RKO (cell line): ENCODE measurements around the gene FNDC5.
A peak's percentile ranks its signal among the peaks of the same experiment; 100 is the strongest.
"Not testable (repeated sequence)": the region's sequence is repeated elsewhere in the genome, so short reads cannot be mapped to it uniquely, and the experiment has no call there.

Source experiments
- DNase-seq: peaks from one replicate; pipeline ENCODE4 v3.0.0-alpha.2; 2016; ENCODE audit warnings: low spot score

Gene FNDC5

DNA sequence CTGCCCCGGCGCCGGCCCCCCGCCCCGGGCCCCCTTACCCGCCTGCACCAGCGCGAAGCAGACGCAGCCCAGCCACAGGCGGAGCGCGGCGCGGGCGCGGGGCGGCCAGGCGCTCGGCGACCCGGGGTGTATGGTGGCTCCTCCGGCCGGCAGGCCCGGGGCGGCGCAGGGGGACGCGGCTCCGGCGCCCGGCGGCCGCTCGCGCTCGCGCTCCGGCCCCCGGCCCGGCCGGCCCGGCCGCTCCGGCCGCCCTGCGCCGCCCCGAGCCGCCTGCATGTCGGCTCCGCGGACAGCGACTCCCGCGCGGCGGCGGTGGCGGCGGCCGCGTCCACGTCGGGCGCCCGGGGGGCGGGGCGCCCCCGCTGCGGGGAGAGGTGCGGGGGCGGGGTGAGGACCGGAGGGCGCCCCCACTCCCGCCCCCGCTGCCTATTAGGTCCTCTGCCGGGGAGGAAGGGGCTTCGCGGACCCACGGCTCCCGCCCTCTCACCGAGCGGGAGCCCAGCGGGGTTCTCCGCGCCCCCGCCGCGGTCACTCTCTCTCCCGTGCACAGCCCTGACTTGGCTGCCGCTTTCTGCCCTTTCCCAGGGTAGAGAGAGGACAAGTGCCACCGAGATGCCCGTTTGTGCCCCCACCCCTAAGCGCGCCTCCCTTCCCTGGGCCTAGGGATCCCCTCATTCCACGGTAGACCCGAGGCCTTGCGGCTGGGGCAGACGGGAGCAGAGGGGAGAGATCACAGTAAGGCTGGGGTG, at the start of gene FNDC5:
Gene FNDC5 (minus strand): TSS at position 298 of the 749 bp plus-strand sequence.
- DNase-seq = no peak

DNA sequence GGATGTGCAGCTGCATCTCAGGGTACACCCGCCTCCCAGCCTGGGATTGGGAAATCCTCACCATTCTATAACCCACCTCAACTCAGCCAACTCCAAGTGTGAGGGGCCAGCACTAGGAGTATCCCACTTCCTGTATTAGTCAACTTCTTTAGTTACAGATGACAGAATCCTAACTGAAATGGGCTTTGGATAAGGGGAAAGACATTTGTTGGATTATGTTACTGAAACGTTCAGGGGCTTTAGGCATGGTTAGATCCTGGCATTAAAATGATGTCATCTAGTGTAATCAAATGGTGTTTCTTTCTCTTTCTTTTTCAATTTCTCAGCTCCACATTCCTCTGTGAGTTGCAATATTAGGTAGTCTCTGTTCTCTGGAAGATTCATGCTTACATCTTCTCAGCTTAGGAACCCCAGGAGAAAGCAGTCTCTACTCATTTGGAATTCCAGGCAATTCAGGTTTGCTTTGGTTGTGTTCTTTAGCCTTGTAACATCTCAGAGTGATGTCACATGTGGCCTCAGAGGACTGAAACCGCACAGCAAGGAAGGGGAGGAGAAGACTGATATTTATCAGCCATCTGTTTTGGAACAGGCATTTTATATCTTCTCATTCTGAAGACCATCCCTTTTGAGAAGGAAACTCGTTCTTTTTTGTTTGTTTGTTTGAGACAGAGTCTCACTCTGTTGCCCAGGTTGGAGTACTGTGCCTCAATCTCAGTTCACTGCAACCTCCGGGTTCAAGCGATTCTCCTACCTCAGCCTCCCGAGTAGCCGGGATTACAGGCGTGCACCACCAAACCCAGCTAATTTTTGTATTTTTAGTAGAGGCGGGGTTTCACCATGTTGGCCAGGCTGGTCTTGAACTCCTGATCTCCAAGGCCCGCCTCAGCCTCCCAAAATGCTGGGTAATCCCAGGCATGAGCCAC, 49.4 kb upstream of the FNDC5 start:
- no peak for DNase-seq

DNA sequence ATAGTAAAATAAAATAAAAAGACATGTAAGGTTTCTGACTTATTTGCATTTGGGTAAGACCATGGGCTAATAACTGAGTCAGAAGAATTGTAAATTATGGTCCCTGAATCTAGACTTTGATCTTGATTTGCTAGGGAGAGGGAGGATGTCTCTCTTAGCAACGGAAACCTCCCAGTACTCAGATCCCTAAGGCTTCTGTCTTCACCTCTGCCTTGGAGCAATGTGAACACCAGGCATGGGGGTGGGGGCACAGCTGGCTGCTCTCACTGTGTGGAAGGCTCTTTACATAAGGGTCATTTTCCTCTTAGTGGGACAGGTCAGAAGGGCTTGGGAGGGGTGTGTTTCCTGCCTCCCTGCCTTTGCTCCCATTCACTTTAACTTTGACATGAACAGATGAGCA, 47.5 kb upstream of the FNDC5 start:
- no peak for DNase-seq

DNA sequence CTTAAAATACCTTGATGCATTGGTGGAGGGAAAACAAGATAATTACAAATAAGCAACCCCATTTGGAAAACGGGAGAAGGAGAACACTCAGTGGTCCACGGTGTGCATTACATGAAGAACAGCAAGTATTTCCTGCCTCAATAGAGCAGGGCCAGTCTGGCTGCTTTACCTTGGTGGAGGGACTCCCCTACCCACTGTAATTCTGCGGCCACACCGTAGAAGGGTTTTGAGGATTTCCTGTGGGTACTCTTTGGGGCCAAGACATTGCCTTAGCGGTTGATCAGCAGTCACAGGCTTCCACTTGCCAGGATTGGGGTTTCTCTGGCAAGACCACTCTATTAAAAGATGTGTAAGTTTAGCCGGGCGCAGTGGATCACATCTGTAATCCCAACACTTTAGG, 46.8 kb upstream of the FNDC5 start:
- no peak for DNase-seq

DNA sequence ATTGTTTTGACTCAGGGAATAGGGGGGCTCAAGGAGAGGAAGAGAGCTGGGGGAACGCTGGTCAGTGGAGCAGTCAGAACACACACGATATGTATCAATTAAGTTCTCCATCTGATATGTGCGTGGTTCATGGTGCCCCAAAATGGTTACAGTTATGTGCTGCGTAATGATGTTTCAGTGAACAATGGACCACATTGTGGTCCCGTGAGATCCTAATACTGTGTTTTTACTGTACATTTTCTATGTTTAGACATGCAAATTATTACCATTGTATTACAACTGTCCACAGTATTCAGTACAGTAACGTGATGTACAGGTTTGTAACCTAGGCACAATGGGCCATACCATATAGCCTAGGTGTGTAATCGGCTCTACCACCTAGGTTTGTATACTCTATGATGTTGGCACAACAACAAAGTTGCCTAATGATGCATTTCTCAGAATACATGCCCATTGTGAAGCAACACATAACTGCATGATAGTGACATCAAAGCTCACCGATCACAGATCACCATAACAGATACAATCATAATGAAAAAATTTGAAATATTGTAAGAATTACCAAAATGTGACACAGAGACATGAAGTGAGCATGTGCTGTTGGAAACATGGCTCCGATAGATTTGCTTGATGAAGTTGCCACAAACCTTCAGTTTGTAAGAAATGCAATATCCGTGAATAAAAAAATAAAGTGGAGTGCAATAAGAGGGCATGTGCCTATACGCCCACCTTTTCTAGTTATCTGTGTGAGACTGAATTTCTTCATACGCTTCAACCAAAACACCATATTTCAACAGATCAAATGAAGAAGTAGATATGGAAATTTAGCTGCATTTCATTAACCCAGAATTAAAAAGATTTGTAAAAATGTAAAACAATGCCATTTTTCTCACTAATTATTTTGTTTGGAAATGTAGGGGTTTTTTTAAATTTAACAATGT, 45.3 kb upstream of the FNDC5 start:
- no peak for DNase-seq

DNA sequence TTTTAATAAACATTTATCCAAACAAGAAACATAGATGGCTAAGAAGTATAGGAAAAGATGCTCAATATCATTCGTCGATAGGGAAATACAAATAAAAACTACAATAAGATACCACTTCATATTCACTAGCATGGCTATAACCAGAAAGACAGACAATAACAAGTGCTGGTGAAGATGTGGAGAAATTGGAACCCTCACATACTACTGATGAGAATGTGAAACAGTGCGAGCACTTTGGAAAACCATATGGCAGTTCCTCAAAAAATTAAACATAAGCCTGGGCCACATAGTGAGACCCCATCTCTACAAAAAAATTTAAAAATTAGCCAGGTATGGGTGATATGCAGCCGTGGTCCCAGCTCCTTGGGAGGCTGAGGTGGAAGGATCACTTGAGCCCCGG, 39.6 kb upstream of the FNDC5 start:
- no peak for DNase-seq

DNA sequence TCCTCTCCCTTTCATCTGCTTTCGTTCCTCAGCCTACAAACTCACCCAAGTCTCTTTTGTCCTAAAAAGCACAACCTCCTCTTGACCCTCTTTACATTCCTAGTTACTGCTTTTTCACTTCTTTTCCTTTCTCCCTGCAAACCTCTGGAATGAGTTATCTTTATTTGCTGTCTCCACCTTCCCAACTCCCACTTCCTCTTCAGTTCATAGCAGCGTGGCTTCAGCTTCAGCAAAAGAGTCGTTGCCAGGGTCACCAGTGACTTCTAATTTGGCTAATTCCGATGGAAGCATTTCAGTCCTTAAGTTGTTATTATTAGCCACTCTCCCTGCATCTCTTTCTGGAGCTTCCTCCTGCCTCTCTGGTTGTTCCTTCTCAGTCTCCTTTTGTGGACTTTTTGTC, 36.7 kb upstream of the FNDC5 start:
- no peak for DNase-seq

DNA sequence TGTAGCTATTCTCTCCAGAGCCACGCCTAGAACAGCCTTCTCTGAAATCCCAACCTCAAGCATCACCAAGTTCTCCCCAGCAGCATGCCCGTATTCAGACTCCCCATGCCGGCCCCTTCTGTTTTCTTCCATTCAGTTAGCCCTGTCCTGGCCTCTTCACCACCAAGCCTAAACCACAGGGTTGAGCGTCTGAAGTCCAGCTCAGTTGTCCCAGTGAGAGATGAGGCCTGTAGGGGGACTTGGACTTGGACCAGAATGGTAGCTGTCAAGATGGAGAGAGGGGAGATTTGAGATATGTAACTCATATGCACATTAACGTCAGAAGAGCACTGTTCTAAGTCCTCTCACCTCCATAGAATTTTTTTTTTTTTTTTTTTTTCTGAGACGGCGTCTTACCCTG, 35.9 kb upstream of the FNDC5 start:
- DNase-seq = no peak

DNA sequence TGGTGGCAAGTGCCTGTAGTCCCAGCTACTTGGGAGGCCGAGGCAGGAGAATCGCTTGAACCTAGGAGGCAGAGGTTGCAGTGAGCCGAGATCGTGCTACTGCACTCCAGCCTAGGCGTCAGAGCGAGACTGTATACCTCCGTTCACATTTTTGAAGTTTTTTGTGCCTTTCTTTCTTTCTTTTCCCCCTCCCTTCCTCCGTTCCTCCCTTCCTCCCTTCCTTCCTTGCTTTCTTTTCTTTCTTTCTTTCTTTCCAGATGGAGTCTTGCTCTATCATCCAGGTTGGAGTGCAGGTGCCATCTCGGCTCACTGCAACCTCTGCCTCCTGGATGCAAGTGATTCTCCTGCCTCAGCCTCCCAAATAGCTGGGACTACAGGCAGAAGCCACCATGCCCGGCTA, 34.9 kb upstream of the FNDC5 start:
- not testable (repeated sequence) for DNase-seq

DNA sequence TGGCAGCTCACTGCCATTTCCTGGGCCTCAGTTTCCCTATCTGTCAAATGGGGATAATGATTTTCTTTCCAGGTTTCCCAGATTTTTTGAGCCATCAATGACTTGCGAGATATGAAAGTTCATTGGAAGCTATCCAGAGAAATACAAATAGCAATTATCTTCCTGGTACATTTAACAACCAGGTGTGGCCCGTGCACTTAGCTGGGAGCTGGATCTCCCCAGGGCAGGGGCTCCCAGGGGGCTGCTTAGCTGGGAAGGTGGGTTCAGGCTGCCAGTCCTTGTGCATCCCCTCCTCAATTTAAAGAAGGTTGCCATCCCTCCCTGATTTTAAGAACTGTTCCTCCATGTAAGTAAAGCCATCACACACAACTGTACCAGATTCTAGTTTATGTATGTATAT, 34.1 kb upstream of the FNDC5 start:
- no peak for DNase-seq

DNA sequence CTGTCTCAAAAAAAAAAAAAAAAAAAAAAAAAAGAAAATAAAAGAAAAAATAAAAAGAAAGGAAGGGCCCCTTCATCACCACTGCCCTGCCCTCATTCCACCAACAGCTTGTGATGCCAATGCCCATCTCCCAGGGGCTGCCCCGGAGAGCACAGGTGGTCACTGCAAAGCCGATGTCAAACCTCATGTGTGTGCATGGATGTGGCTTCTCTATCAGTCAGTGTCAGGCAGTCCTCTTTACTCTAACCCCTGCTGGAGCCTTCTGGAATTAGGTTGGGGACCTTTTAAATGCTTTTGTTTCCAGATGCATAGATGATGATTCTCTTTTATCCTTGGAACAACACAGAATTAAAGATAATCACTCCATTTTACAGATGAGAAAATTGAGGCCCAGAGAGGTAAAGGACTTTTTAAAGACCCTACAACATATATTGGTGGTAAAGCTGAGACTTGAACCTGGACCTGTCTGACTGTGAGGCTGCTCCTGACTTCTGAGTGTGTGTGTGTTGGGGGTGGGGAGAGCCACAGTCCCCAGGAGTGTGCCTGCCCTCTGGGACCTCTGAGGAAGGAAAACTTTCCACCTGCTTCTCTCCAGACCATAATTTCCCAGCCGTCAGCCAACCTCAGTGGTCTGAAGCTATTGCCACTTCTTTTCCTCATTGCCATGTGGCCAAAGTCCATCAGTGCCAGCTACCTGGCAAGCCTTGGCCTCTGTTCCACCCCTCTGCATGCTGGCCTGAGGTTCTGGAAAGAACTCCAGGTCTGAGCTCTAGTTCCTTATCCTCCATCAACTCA, 33.5 kb upstream of the FNDC5 start:
- DNase-seq = no peak

DNA sequence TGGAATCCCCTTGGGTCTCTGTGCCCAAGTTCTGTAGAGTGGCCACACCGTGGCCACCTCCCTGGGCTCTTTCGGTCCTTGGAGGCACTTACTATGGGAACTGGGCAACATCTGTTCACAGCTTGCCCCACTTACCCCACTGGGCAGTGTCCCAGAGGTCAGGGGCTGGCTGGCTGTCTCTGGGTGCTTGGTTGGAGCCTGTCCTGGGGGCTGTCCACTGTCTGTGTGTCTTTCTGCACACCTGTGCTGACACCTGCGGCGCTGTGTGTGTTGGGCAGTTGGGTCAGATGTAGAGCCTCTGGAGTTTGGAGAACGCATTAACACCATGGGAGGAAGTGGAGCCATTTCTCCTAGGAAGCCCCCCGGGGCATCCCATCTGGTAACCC, 31.8 kb upstream of the FNDC5 start:
- no peak for DNase-seq

DNA sequence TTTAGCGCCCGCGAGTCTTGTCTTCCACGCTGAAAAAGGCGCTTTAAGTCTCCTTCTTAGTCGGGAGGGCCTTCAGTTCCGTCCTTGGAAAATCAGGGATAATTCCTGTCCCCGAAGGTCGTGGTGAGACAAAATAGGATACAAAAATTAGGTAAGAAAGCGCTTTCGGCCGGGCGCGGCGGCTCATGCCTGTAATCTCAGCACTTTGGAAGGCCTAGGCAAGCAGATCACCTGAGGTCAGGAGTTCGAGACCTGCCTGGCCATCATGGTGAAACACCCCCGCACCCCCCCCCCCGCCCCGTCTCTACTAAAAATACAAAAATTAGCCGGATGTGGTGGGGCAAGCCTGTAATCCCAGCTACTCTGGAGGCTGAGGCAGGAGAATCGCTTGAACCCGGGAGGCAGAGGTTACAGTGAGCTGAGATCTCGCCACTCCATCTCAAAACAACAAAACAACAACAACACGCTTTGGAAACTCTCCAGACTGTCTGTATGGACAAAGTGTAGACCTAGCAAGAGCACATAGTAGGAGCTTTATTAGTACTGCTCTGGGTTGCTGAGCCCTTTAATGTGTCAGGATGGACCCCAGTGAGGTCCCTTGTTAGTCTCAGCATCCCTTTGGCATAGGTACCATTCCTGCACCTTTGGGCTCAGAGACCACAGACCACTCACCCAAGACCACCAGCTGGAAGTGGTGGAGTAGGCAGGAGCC, 31.3 kb upstream of the FNDC5 start:
- no peak for DNase-seq

DNA sequence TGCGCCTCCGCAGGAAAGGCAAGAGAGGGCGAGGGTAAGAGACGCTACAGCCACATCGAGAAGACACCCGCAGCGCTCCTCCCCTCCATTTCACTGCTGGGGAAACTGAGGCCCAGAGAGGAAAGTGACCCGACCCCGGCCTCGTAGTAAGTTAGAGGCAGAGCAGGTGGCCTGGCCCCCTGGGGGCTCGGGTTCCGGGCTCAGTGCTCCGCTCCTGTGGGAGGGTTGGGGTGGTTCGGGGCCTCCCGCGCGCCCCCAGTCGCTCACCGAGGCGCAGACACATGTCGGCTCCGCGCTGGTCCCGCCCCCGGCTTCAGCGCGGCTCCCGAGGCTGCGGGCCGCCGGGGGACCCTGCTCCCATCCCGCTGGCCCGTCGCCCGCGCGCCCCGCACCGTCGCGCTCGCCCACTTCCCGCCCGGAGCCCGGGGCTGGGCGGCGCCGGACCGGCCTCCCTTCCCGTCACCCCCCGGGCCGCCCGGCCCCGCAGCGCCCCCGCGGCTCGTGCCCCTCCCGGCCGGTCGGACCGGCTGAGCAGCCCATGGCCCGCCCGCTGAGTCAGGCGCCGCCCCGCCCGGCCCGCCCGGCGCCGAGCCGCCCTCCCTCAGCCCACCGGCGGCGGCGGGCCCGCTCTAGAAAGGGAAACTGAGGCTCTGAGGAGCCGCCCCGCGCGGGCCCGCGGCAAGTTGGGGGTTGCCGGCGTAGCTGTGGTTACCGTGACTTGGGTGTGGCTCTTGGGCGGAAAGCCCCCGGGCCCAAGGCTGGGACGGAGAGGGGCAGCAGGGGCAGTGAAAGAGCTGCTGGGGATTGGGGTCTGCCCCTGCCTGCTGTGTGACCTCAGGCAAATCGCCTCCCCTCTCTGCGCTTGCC, 30.5 kb upstream of the FNDC5 start, which contains the start of gene TMEM54:
Gene TMEM54 (minus strand): TSS at position 434 of the 867 bp plus-strand sequence. CDS start 151 bp downstream, at position 283.
- DNase-seq = peak; percentile 40

DNA sequence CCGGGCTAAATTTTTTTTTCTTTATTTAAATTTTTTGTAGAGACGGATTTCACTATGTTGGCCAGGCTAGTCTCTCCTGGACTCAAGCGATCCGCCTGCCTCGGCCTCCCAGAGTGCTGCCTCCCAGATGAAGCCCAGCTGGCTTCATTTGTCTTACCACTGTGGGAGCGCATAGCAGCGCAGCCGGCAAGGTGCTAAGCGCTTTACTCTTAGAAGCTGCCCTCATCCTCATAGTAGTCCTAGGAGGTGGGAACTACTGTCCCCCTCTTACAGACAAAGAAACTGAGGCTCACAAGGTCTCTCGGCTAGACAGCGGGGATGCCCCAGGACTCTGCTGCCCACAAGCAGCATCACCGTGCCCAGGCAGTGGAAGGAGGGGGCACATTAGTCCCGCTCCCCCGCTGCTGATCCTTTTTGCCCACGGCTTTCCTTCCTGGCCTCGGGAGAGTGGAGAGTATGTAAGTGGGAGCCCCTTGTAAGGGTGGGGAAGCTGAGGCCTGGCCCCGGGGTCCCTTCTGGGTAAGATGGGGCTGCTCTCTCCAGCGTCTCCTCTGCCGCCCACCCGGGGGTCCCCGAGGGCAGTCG, 29.8 kb upstream of the FNDC5 start:
- DNase-seq = peak; percentile 21

DNA sequence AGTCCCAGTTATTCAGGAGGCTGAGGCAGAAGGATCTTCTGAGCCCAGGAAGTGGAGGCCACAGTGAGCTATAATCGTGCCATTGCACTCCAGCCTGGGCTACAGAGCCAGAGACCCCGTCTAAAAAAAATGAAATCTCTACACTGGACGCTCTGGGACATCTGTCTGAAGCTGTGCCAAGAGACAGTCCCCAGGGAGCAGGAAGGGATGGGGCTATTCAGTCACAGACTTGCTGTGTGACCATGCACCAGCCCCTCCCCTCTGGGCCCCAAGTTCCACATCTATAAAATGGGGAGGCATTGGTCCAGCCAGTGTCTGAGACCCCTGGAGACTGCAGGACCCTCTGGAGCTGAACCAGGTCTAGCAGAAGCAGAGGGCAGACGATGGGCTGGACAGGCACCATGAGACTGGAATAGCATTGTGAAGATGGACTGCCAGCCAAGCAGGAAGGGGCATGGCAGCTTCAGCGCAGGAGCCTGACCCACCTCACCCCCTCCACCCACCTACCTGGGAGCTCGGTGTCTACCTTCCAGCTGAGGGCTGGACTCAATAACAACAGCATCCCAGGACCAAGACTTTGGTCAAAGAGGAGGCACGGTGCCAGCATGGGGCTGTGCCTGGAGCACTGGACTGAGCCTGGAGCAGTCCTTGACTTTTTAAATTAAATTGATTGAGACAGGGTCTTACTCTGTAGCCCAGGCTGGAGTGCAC, 29.0 kb upstream of the FNDC5 start:
- DNase-seq = no peak

DNA sequence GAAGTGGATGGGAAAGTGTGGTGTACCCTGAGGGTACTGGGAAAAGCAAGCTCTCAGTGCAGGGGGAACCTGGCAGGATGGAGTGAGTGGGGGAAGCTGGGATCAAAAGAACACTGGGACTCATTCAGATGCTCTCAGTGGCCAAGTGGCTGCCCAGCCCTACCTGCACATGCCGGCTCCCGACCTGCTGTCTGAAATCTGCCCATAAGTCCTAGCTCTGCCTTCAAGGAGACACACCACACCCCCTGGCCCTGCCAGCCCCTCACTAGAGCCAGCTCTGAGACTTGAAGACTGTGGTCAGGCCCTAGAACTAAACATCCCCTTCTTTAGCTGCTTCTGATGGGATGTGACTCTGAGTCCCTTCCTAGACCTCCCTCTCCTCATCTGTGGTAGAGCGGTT, 28.2 kb upstream of the FNDC5 start:
- no peak for DNase-seq

DNA sequence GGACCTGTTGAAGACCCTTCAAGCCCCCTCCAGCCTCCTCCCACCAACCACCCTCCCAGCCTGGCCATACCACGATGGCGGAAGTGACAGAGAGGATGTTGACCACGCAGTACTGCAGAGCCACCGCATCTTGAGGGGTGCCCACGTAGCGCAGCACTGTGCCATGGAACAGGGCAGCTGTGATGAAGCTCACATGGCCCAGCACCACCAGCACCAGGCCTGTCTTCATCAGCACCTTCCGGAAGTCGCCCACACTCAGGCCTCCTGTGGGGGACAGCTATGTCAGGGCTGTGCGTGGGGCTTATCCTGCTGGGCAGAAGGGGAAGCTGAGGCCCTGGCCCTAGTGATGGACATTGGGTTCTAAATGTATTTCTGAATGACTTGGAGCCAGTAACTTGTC, 27.3 kb upstream of the FNDC5 start:
- DNase-seq = no peak
